Measurements from ENCODE around the gene HGFAC. TPM values are rescaled to one million over a fixed set of nuclear protein-coding genes. Genes with fewer than 3 reads are reported as not detected.

HGFAC gene
- total RNA-seq (2014; rRNA removed; shearing (Covaris generic)): 0.42 TPM in 1 of 2 replicates, not detected in the other

DNA sequence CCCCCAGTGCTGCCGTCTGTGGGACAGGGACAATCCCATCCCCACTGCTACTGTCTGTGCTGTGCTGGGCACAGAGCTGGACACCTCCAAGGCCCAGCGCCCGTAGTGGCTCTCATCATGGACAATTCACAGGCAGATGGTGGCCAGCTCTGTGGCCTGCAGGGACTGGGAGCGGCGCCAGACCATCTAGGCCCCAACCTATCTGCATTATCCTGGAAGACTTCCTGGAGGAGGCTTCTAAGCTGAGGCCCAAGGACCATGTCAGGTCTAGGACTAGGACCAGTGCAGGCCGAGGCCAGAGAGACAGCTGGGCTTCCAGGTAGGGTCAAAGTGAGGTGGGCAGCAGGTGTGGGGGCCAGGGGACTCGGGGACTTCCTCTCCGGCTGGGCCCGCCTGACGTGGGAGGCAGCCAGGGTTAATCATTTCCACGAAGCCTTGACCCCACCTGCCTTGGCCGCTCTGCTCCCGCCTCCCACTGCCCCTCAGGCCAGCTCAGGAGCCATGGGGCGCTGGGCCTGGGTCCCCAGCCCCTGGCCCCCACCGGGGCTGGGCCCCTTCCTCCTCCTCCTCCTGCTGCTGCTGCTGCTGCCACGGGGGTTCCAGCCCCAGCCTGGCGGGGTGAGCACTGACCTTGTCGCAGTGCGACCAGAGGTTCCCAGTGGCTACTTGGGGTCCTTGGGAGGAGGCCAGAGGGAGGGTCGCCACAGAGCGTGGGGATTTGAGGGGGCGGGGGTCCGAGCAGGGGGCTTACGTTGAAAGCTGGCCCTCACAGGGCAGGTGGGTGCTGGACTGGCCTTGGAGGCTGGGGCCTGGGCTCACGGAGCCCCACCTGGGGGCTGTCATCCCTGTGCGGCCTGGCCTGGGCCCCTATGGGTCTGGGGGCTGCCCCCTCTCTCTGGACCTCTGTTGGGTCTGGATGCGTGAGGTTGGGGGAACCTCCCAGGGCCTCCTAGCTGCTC is at the start of gene HGFAC:
HGFAC (plus strand) TSS at position 468 of the 959 bp plus-strand sequence; CDS start at position 502, 34 bp downstream.
- H3K36me3 ChIP-seq: no peaks in the 10 kb centered on the region
- H3K4me3 ChIP-seq: no peak within 1 kb of the TSS
- peaks cover 29% of the 10 kb centered on the region for H3K4me1 ChIP-seq (replicated peaks)
- H3K27ac ChIP-seq: no peak within 1 kb of the TSS
- DNase-seq (ENCODE audit: low read depth in 1 of 2, low spot score in 2 of 2): no peak
- no peaks in the 10 kb centered on the region for H3K27me3 ChIP-seq (replicated peaks)
- no peaks in the 10 kb centered on the region for H3K9me3 ChIP-seq (replicated peaks)

DNA sequence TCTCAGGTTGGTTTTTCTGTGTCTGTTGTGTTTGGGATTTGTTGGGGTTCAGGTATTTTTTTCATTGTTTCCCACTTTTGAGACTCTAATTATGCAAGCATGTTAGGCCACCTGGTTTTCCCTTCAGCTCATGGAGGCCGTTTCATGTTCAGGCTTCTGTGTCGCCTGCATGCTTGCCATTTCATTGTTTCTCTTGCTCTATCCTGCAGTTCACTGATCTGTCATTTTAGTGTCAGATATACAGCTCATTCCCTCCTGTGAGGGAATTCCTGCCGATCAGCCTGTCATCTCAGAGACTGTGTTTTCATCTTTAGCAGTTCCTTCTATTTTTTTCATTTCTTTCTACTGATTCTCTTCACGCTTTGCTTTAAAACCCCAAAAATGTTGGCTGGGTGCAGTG is 49.4 kb upstream of the HGFAC start:
- peaks cover 23% of the 10 kb centered on the region for H3K36me3 ChIP-seq
- peak in 1 of 2 experiments; percentile 30 for DNase-seq (ENCODE audit: low read depth in 1 of 2, low spot score in 2 of 2)
- H3K4me1 ChIP-seq (replicated peaks): peaks cover 53% of the 10 kb centered on the region
- H3K27me3 ChIP-seq (replicated peaks): no peaks in the 10 kb centered on the region
- H3K27ac ChIP-seq: peak overlapping the region; percentile 67
- no peak overlapping the region for H3K4me3 ChIP-seq
- no peaks in the 10 kb centered on the region for H3K9me3 ChIP-seq (replicated peaks)

DNA sequence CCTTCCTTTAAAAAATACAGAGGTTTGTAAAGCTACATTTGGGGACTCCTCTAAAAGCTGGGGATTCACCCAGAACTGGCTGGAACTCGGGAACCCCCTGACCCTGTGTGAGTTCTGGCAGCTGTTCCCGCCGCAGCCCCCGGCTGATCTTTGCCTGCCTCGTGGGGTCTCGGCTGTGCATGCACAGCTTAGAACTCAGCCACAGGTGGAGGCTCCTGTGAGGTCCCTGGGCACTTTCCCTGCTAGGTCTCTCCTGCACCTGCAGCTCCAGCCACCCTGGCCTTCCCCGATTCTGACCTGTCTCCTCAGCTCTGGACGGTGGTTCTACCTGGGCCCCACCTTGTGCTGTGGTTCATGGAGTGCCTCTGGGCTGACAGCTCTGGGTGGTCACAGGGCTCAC is 48.6 kb upstream of the HGFAC start:
- no peak for DNase-seq (ENCODE audit: low read depth in 1 of 2, low spot score in 2 of 2)
- Histone ChIP-seq H3K9me3 (replicated peaks) (no peaks in the 10 kb centered on the region), H3K27ac (no peak overlapping the region), H3K27me3 (replicated peaks) (no peaks in the 10 kb centered on the region), H3K4me1 (replicated peaks) (peaks cover 52% of the 10 kb centered on the region), H3K4me3 (no peak overlapping the region), H3K36me3 (peaks cover 23% of the 10 kb centered on the region)

DNA sequence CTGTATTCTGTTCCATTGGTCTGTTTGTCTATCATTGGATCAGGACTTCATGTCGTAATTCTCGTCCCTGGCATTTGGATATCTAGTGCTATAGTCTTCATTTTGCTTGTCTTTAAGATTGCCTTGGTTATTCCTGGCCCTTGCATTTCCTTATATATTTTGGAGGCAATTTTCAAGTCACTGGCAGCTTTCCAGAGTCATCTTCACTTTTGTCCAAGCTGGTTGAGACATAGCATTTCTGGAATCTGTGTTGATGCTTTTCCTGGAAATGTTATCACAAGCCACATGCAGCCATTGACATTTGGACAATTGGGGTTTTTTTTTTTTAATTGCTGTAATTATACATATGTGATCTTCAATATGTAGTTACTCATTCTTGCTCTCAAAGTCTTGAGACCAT is 45.2 kb upstream of the HGFAC start:
- Histone ChIP-seq H3K9me3 (replicated peaks) (no peaks in the 10 kb centered on the region), H3K27me3 (replicated peaks) (no peaks in the 10 kb centered on the region), H3K4me1 (replicated peaks) (peaks cover 38% of the 10 kb centered on the region), H3K36me3 (peaks cover 18% of the 10 kb centered on the region), H3K27ac (no peak overlapping the region), H3K4me3 (no peak overlapping the region)
- no peak for DNase-seq (ENCODE audit: low read depth in 1 of 2, low spot score in 2 of 2)

DNA sequence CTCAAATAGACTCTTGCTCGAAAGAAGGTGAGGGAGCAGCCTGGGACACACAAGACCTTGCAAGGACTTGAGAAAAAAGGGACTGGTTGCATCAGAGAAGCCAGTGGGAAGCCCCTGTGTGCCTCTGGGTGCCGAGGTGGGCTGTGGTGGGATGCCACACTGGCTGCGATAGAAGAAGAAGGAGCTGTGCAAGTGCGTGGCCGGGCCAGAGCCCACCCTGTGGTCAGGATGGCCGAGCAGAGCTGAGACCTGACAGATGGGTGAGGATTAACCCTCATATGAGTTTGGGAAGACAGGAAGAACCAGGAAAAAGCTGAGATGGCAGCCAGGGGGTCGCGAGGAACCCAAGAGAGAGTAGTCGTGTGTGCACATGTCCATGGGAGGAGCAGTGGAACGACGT is 44.6 kb upstream of the HGFAC start:
- Histone ChIP-seq H3K9me3 (replicated peaks) (no peaks in the 10 kb centered on the region), H3K36me3 (peaks cover 18% of the 10 kb centered on the region), H3K4me3 (no peak overlapping the region), H3K27me3 (replicated peaks) (no peaks in the 10 kb centered on the region), H3K4me1 (replicated peaks) (peaks cover 38% of the 10 kb centered on the region), H3K27ac (no peak overlapping the region)
- DNase-seq (ENCODE audit: low read depth in 1 of 2, low spot score in 2 of 2): no peak

DNA sequence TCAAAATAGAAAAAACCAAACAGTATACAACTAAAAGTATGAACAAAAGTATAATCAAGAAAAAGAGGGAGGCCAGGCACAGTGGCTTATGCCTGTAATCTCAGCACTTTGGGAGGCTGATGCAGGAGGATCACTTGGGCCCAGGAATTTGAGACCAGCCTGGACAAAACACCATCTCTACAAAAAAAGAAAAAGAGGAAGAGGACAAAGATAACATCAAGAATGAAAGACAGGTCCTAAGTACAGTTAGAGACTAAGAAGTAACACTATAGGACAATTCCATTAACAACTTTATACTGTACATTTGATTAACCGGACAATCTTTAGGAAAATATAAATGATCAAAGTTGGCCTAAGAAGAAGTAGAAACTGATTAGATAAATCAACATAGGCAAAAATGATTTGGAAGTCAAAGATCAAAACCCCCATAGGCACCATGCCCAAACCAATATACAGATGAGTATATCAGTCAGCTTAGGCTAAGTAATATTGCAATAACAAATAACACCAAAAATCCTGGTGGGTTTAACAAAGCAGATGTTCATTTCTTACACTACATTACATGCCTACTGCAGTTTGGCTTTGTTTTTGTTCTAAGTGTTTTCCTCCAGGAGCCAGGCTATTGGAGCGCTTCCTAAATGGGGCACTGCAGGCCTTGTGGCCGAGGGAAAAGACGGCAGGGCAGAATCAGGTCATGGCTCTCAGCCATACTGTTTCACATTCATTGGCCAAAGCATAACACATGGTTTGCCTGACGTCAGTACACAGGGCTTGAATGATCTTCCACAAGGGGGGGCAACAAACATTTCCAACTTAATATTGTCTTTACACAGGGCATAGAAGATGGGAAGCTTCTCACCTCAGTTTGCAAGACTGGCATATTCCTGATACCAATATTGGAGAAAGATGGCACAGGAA is 42.2 kb upstream of the HGFAC start:
- H3K27ac ChIP-seq: no peak overlapping the region; the same call in none of the 2 replicates
- DNase-seq (ENCODE audit: low read depth in 1 of 2, low spot score in 2 of 2): peak; percentile 52 to 67

DNA sequence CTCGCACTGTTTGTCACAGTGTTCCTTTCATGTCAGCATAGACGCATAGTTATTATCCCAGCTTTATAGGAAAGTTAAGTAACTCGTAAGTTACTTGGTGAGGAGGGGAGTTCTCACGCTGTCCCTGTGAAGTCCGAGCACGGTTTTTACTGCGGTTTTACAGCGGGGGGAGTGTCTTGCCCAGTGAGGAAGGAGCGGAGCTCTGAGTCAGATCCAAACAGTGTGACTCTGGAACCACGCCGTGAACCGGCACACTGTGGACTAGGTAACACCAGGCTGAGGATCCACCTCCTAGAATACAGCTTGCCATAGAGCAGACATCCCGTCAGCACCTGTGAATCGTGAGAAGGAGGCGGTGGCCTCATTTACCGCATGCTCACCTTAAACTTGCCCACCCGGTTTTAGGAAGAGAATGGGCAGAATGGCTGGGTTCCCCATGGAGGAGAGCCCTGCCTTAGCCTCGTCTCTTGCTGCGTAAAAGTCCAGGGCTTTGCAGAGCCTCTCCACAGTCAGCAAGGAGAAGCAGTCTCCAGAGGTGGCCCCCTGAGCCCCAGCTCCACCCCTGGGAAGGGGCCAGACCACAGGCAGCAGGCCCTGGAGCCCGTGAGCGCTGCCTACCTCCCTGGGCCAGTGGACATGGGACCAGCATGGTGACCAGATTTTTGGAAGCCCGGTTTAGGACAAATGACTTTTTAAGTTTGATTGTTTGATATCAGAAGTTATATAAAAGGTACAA is 40.2 kb upstream of the HGFAC start:
- Histone ChIP-seq H3K27me3 (replicated peaks) (no peaks in the 10 kb centered on the region), H3K4me1 (replicated peaks) (peaks cover 45% of the 10 kb centered on the region), H3K9me3 (replicated peaks) (no peaks in the 10 kb centered on the region), H3K36me3 (peaks cover 28% of the 10 kb centered on the region), H3K4me3 (peak overlapping the region; percentile 11; the same call in 1 of the 2 replicates), H3K27ac (peak overlapping the region; percentile 90)
- peak; percentile 90 for DNase-seq (ENCODE audit: low read depth in 1 of 2, low spot score in 2 of 2)

More for the DNA sequence above, 42.2 kb upstream of the HGFAC start:
- no peak overlapping the region for H3K4me3 ChIP-seq
- H3K27me3 ChIP-seq (replicated peaks): no peaks in the 10 kb centered on the region
- peaks cover 21% of the 10 kb centered on the region for H3K36me3 ChIP-seq
- no peaks in the 10 kb centered on the region for H3K9me3 ChIP-seq (replicated peaks)
- peaks cover 45% of the 10 kb centered on the region for H3K4me1 ChIP-seq (replicated peaks)

DNA sequence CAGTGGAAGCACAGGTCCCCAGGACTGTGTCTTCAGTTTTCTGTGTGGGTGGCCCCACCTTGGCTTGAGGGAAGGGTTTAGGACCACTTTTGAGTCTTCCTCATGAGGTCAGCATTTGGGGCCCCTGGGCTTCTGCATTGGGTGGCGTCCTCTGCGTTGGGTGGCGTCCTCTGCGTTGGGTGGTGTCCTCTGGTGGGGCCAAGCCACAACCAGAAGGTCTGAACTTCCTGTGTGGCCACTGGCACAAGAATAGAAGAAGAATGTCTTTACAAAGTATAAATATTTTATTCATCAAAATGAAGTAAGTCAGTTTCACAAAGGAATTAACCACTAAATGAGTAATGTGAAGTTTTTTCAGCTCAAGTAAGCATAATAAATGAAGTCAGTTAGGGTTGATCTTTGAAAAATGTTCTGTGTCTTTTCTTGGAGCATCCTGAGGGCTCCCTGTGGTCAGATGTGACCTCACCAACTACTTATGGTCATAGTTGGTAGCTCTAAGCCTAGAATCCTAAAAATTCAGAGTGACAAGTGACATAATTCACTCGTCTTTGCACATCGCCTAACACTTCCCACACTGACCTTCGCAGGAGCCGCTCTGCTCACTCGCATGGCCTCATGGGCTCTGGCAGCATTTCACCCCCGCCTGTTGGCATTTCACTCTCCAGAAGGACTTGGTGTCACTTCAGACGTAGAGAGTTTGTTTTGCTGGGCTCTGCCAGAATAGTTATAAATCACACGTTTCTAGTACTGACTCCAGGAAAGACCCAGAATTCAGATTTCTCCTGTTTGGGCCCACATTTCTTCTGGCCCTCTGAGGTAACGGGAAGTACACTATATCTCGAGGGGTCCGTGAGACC is 39.0 kb upstream of the HGFAC start:
- Histone ChIP-seq H3K36me3 (peaks cover 35% of the 10 kb centered on the region), H3K4me3 (no peak overlapping the region), H3K27me3 (replicated peaks) (no peaks in the 10 kb centered on the region), H3K9me3 (replicated peaks) (no peaks in the 10 kb centered on the region), H3K27ac (peak overlapping the region; percentile 94), H3K4me1 (replicated peaks) (peaks cover 45% of the 10 kb centered on the region)
- DNase-seq (ENCODE audit: low read depth in 1 of 2, low spot score in 2 of 2): peak; percentile 91 to 94

DNA sequence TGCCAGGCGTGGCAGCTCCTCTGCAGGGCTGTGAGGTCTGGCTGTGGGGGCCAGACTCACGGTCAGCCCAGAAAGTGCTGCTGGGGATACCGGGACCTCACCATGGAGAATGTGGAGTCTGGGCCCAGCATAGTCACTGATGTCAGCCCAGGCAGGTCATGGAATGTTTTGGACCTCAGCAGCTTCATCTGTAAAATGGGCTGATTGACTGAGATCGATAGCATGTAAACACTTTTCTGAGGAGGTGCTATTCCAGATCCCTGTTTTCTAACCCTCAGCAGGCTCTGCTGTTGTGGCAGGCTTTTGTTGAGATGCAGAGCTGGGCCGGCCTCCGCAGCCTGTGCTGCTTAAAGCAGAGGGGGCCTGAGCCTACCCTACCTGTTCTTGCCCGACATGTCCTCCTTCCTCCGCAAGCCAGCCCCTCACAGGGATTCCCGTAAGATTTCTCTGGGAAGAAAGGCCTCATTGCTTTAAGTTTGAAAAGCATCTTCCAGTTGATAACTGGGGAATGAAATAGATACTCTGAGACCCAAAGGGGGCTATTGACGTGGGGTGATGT is 38.3 kb upstream of the HGFAC start:
- Histone ChIP-seq H3K27me3 (replicated peaks) (no peaks in the 10 kb centered on the region), H3K4me1 (replicated peaks) (peaks cover 45% of the 10 kb centered on the region), H3K27ac (peak overlapping the region; percentile 94), H3K36me3 (peaks cover 33% of the 10 kb centered on the region), H3K9me3 (replicated peaks) (no peaks in the 10 kb centered on the region), H3K4me3 (no peak overlapping the region)
- DNase-seq (ENCODE audit: low read depth in 1 of 2, low spot score in 2 of 2): no peak

DNA sequence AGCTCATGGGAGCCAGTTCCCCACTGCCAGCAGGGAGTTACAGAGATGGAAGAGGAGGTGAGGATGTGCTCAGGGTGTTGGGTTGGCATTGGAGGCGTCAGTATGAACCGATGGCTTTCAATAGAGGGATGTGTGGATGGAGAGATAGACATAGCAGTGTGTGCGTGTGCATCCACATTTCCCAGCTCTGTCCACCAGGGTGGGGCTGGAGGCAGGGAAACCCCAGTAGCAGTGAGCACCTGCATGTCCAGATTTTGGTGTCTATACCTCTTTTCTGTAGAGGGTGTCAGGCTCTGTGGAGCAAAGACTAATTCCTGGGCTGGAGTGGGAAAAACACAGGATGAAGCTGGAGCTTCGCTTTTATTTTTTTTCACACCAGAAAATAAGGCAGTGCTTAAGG is 37.2 kb upstream of the HGFAC start:
- DNase-seq (ENCODE audit: low read depth in 1 of 2, low spot score in 2 of 2): no peak
- Histone ChIP-seq H3K4me3 (no peak overlapping the region), H3K27me3 (replicated peaks) (no peaks in the 10 kb centered on the region), H3K36me3 (peaks cover 33% of the 10 kb centered on the region), H3K9me3 (replicated peaks) (no peaks in the 10 kb centered on the region), H3K27ac (no peak overlapping the region), H3K4me1 (replicated peaks) (peaks cover 42% of the 10 kb centered on the region)

DNA sequence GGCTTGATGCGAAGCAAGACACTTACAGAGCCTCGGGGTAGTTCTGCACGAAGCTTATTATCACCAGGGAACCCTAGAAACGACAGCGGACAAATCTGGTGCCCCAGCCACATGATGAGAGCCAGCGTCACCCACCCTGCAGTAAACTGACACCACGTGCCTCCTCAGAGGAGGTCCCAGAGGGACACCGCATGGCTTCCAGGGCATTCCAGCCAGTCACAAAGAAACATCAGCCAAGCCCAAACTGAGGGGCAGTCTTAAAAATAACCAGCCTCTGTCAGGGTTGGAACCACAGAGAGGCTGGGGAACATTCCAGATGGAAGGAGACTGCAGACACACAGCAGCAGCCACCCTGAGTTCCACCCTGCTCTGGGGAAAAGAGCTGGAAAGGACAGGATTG is 36.6 kb upstream of the HGFAC start:
- H3K4me3 ChIP-seq: no peak overlapping the region
- H3K4me1 ChIP-seq (replicated peaks): peaks cover 36% of the 10 kb centered on the region
- no peak for DNase-seq (ENCODE audit: low read depth in 1 of 2, low spot score in 2 of 2)
- no peak overlapping the region for H3K27ac ChIP-seq
- no peaks in the 10 kb centered on the region for H3K27me3 ChIP-seq (replicated peaks)
- H3K36me3 ChIP-seq: peaks cover 33% of the 10 kb centered on the region
- no peaks in the 10 kb centered on the region for H3K9me3 ChIP-seq (replicated peaks)

DNA sequence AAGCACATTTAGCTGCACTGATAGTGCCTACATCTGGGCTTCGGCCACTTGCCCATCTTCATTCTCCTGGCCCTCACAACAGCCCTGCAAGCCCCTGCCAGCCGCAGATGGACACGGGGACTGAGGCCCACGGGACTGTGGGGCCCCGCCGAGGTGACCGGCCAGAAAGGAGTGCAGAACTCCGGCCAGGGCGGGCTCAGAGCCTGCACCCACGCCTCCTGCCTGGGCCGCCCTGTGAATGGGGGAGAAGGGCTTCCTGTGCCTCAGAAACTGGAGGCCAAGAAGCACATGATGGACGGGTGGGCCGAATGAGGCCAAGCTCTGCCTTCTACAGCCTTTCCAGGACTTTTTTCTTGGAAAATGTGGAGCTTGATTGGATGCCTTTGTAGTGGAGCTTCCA is 35.7 kb upstream of the HGFAC start:
- Histone ChIP-seq H3K27me3 (replicated peaks) (no peaks in the 10 kb centered on the region), H3K9me3 (replicated peaks) (no peaks in the 10 kb centered on the region), H3K4me1 (replicated peaks) (peaks cover 31% of the 10 kb centered on the region), H3K36me3 (peaks cover 33% of the 10 kb centered on the region), H3K27ac (no peak overlapping the region), H3K4me3 (no peak overlapping the region)
- no peak for DNase-seq (ENCODE audit: low read depth in 1 of 2, low spot score in 2 of 2)

Measured in SJSA1 (cell line).